Measurements from ENCODE around the gene CADM2.

CADM2 gene

GRCh38 chr3:85801955-85802354 lies 843.2 kb downstream of the CADM2 start:
- no peak for DNase-seq (ENCODE audit: low read depth)

- no peak for DNase-seq (ENCODE audit: low read depth)
Observed at GRCh38 chr3:85808755-85809154, 850.0 kb downstream of the CADM2 start.

GRCh38 chr3:85821130-85821756 lies 862.5 kb downstream of the CADM2 start:
- DNase-seq (ENCODE audit: low read depth), result no peak

- DNase-seq (ENCODE audit: low read depth), result no peak
Observed at GRCh38 chr3:85835857-85836440, 877.2 kb downstream of the CADM2 start.

GRCh38 chr3:85837402-85837801 lies 878.6 kb downstream of the CADM2 start:
- no peak for DNase-seq (ENCODE audit: low read depth)

GRCh38 chr3:85838921-85839320 lies 880.1 kb downstream of the CADM2 start:
- DNase-seq (ENCODE audit: low read depth), result no peak

GRCh38 chr3:85842081-85842480 lies 883.3 kb downstream of the CADM2 start:
- DNase-seq (ENCODE audit: low read depth), result no peak

- DNase-seq (ENCODE audit: low read depth), result no peak
Observed at GRCh38 chr3:85846940-85847339, 888.2 kb downstream of the CADM2 start.

GRCh38 chr3:85851071-85851470 lies 892.3 kb downstream of the CADM2 start:
- DNase-seq (ENCODE audit: low read depth), result no peak

- no peak for DNase-seq (ENCODE audit: low read depth)
Observed at GRCh38 chr3:85853805-85854204, 895.0 kb downstream of the CADM2 start.

- no peak for DNase-seq (ENCODE audit: low read depth)
Observed at GRCh38 chr3:85862893-85863455, 904.2 kb downstream of the CADM2 start.

- no peak for DNase-seq (ENCODE audit: low read depth)
Observed at GRCh38 chr3:85864896-85865295, 906.1 kb downstream of the CADM2 start.

GRCh38 chr3:85867072-85867471 lies 908.3 kb downstream of the CADM2 start:
- DNase-seq (ENCODE audit: low read depth), result no peak

GRCh38 chr3:85875589-85875988 lies 916.8 kb downstream of the CADM2 start:
- DNase-seq (ENCODE audit: low read depth), result no peak

- no peak for DNase-seq (ENCODE audit: low read depth)
Observed at GRCh38 chr3:85877631-85878030, 918.8 kb downstream of the CADM2 start.

- no peak for DNase-seq (ENCODE audit: low read depth)
Observed at GRCh38 chr3:85881833-85882393, 923.1 kb downstream of the CADM2 start.

- DNase-seq (ENCODE audit: low read depth), result no peak
Observed at GRCh38 chr3:85890043-85890555, 931.3 kb downstream of the CADM2 start.

- no peak for DNase-seq (ENCODE audit: low read depth)
Observed at GRCh38 chr3:85903434-85903833, 944.6 kb downstream of the CADM2 start.

GRCh38 chr3:85912980-85913379 lies 954.2 kb downstream of the CADM2 start:
- DNase-seq (ENCODE audit: low read depth), result no peak

- DNase-seq (ENCODE audit: low read depth), result no peak
Observed at GRCh38 chr3:85922374-85922773, 963.6 kb downstream of the CADM2 start.

- no peak for DNase-seq (ENCODE audit: low read depth)
Observed at GRCh38 chr3:85930718-85931117, 971.9 kb downstream of the CADM2 start.

GRCh38 chr3:85933326-85933725 lies 974.5 kb downstream of the CADM2 start:
- DNase-seq (ENCODE audit: low read depth), result no peak

- no peak for DNase-seq (ENCODE audit: low read depth)
Observed at GRCh38 chr3:85935171-85935570, 976.4 kb downstream of the CADM2 start.

All from activated gamma-delta T cell treated with anti-CD3 and anti-CD28 coated beads, Interleukin-2, amount 50 U/mL, for 16 hours (primary cell).